Measurements from ENCODE around the gene DHRSX.

DNA sequence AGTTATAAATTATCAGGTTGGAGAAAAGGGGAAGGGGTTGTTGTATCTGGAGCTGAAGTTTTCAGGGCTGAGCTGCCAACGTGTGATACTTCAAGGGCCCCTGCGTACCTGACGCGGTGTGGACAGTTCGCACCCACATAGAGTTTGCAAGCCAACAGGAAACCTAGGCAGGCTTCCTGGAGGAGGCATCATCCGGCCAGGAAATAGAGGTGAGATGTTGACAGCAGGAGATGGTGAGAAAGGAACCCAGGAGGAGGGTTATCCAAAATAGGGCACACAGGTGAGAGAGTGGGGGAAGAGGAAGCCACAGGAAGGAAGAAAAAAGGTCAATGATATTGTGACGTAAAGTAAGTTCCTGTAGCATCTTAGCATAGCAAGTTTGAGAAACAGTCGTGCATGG lies 127.2 kb downstream of the DHRSX start:
- TF ChIP-seq, protein P1, sequence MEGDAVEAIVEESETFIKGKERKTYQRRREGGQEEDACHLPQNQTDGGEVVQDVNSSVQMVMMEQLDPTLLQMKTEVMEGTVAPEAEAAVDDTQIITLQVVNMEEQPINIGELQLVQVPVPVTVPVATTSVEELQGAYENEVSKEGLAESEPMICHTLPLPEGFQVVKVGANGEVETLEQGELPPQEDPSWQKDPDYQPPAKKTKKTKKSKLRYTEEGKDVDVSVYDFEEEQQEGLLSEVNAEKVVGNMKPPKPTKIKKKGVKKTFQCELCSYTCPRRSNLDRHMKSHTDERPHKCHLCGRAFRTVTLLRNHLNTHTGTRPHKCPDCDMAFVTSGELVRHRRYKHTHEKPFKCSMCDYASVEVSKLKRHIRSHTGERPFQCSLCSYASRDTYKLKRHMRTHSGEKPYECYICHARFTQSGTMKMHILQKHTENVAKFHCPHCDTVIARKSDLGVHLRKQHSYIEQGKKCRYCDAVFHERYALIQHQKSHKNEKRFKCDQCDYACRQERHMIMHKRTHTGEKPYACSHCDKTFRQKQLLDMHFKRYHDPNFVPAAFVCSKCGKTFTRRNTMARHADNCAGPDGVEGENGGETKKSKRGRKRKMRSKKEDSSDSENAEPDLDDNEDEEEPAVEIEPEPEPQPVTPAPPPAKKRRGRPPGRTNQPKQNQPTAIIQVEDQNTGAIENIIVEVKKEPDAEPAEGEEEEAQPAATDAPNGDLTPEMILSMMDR (IDR thresholded peaks at IDR 0.05; ENCODE audit: extremely low read depth in 1 of 2, insufficient read depth in 1 of 2, low read depth in 1 of 2, low read length in 2 of 2): no peak
- TF ChIP-seq EZH2 (IDR thresholded peaks at IDR 0.05; ENCODE audit: borderline replicate concordance, low read depth, low read length, severe bottlenecking) (no peak), POLR2AphosphoS5 (IDR thresholded peaks at IDR 0.05; ENCODE audit: insufficient read depth, low read depth, low read length) (no peak), FOS (IDR thresholded peaks at IDR 0.05; ENCODE audit: borderline replicate concordance, insufficient read depth, low read length) (no peak)

All from endothelial cell of umbilical vein (primary cell).